HEK293T (cell line): ENCODE results near the gene MMP14.

Experiments used
- CTCF ChIA-PET: fragments of 350-600 bp; formaldehyde crosslinking; extraction: SDS; loops from one replicate; lab custom pipeline; 2021; ENCODE audit warnings: antibody characterized with exemption, inconsistent platforms; lab: Yijun Ruan, JAX
- POLR2A ChIA-PET: fragments of 350-600 bp; formaldehyde crosslinking; extraction: SDS; loops from one replicate; lab custom pipeline; 2020; ENCODE audit warnings: antibody characterized with exemption, inconsistent platforms; lab: Yijun Ruan, JAX
- DNase-seq: peaks from one replicate; pipeline ENCODE4 v3.0.0; 2012; ENCODE audit warnings: mixed read lengths; ENCODE audit errors: extremely low spot score
- ARNT ChIP-seq: fragments of 450-650 bp; IDR thresholded peaks from 2 replicates; pipeline ENCODE4 v1.6.1; 2017; ENCODE audit warnings: mild to moderate bottlenecking
- BHLHE40 ChIP-seq: fragments of 450-650 bp; IDR thresholded peaks from 2 replicates; pipeline ENCODE4 v1.6.1; 2016; ENCODE audit warnings: mild to moderate bottlenecking, moderate library complexity, borderline replicate concordance
- CTBP1 ChIP-seq: fragments of 450-650 bp; IDR thresholded peaks from 2 replicates; pipeline ENCODE4 v1.6.1; 2016; ENCODE audit warnings: borderline replicate concordance
- ELF4 ChIP-seq: fragments of 450-650 bp; IDR thresholded peaks from 2 replicates; pipeline ENCODE4 v1.6.1; 2017; ENCODE audit warnings: antibody characterized with exemption
- FOXA1 ChIP-seq: fragments of 450-650 bp; IDR thresholded peaks from 2 replicates; pipeline ENCODE4 v1.6.1; 2016; ENCODE audit warnings: mild to moderate bottlenecking
- FOXK2 ChIP-seq: fragments of 450-650 bp; IDR thresholded peaks from 2 replicates; pipeline ENCODE4 v1.6.1; 2016; ENCODE audit warnings: mild to moderate bottlenecking
- FOXM1 ChIP-seq: fragments of 450-650 bp; IDR thresholded peaks from 2 replicates; pipeline ENCODE4 v1.6.1; 2017; ENCODE audit warnings: mild to moderate bottlenecking, borderline replicate concordance
- HDGF ChIP-seq: fragments of 450-650 bp; IDR thresholded peaks from 2 replicates; pipeline ENCODE4 v1.6.1; 2017; ENCODE audit warnings: antibody characterized with exemption, borderline replicate concordance
- L3MBTL2 ChIP-seq: fragments of 450-650 bp; conservative IDR thresholded peaks from 2 replicates; pipeline ENCODE4 v1.6.1; 2016; ENCODE audit warnings: mild to moderate bottlenecking
- LEF1 ChIP-seq: fragments of 450-650 bp; IDR thresholded peaks from 2 replicates; pipeline ENCODE4 v1.6.1; 2017; ENCODE audit warnings: mild to moderate bottlenecking, borderline replicate concordance
- NFRKB ChIP-seq: fragments of 450-650 bp; IDR thresholded peaks from 2 replicates; pipeline ENCODE4 v1.6.1; 2016; ENCODE audit warnings: mild to moderate bottlenecking, moderate library complexity
- PKNOX1 ChIP-seq: fragments of 450-650 bp; IDR thresholded peaks from 2 replicates; pipeline ENCODE4 v1.6.1; 2016
- SP1 ChIP-seq: fragments of 450-650 bp; IDR thresholded peaks from 2 replicates; pipeline ENCODE4 v1.6.1; 2017
- SUZ12 ChIP-seq: fragments of 450-650 bp; IDR thresholded peaks from 2 replicates; pipeline ENCODE4 v1.6.1; 2016; ENCODE audit warnings: mild to moderate bottlenecking
- TARDBP ChIP-seq: fragments of 450-650 bp; IDR thresholded peaks from 2 replicates; pipeline ENCODE4 v1.6.1; 2016
- ZNF384 ChIP-seq: fragments of 450-650 bp; IDR thresholded peaks from 2 replicates; pipeline ENCODE4 v1.6.1; 2016

The MMP14 gene

GRCh38 chr14:22892488-22892887 lies 56.1 kb downstream of the MMP14 start:
- ChIA-PET CTCF (interaction anchor here (0.7 to 1.0 kb wide), 2 partner anchors 21 to 38 kb away, joined by 3 read pairs; partner anchors contain the start of gene LRP10), POLR2A (no interaction called here)
- DNase-seq = no peak
- TF ChIP-seq HDGF = no peak
- TF ChIP-seq LEF1 = no peak
- TF ChIP-seq FOXA1 = no peak
- TF ChIP-seq PKNOX1 = no peak
- TF ChIP-seq NFRKB = no peak
- TF ChIP-seq ZNF384 = no peak
- no peak for TF ChIP-seq ELF4
- TF ChIP-seq FOXK2 = no peak
- no peak for TF ChIP-seq SP1
- TF ChIP-seq BHLHE40 = no peak

GRCh38 chr14:22893706-22894105 lies 57.3 kb downstream of the MMP14 start:
- POLR2A ChIA-PET = no interaction called here
- CTCF ChIA-PET = no interaction called here
- no peak for TF ChIP-seq FOXM1
- TF ChIP-seq L3MBTL2 = no peak
- TF ChIP-seq CTBP1 = no peak
- no peak for TF ChIP-seq BHLHE40
- TF ChIP-seq ZNF384 = no peak
- no peak for TF ChIP-seq PKNOX1
- no peak for TF ChIP-seq ARNT
- no peak for TF ChIP-seq TARDBP
- no peak for DNase-seq

- ChIA-PET CTCF (interaction anchor here (0.8 kb wide), 1 partner anchor 99 kb away, joined by 3 read pairs; no protein-coding TSS in a partner anchor), POLR2A (interaction anchor here (1.0 to 2.6 kb wide), 2 partner anchors 9 to 20 kb away, joined by 3 to 13 read pairs; no protein-coding TSS in a partner anchor)
- TF ChIP-seq FOXA1 = no peak
- no peak for TF ChIP-seq LEF1
- no peak for TF ChIP-seq FOXM1
- no peak for TF ChIP-seq NFRKB
- TF ChIP-seq SP1 = no peak
- TF ChIP-seq ARNT = no peak
- TF ChIP-seq L3MBTL2 = no peak
- TF ChIP-seq SUZ12 = no peak
- TF ChIP-seq HDGF = no peak
- no peak for TF ChIP-seq FOXK2
- no peak for TF ChIP-seq ZNF384
- TF ChIP-seq PKNOX1 = no peak
- TF ChIP-seq BHLHE40 = no peak
- no peak for TF ChIP-seq TARDBP
- TF ChIP-seq ELF4 = no peak
- no peak for TF ChIP-seq CTBP1
- DNase-seq = no peak
Measured at GRCh38 chr14:22895402-22895801, 59.0 kb downstream of the MMP14 start.

GRCh38 chr14:22896356-22896755 lies 60.0 kb downstream of the MMP14 start:
- DNase-seq = no peak
- ChIA-PET CTCF (interaction anchor here (0.8 to 0.9 kb wide), 2 partner anchors 73 to 99 kb away, joined by 3 read pairs; no protein-coding TSS in a partner anchor), POLR2A (interaction anchor here (0.6 to 2.6 kb wide), 5 partner anchors 10 to 30 kb away, joined by 3 to 13 read pairs (median 4); partner anchors contain the start of genes LRP10 and REM2)
- TF ChIP-seq PKNOX1 (no peak), SUZ12 (no peak), ZNF384 (no peak), HDGF (no peak), CTBP1 (no peak), ELF4 (no peak), FOXK2 (no peak), ARNT (no peak), NFRKB (no peak), SP1 (no peak), LEF1 (no peak), BHLHE40 (no peak), FOXM1 (no peak), L3MBTL2 (no peak), FOXA1 (no peak), TARDBP (no peak)

- POLR2A ChIA-PET = interaction anchor here (0.7 to 2.6 kb wide), 3 partner anchors 10 to 26 kb away, joined by 4 to 13 read pairs (median 5); partner anchors contain the start of genes LRP10 and REM2
- TF ChIP-seq ELF4 (no peak), SUZ12 (no peak), TARDBP (no peak), HDGF (no peak), FOXK2 (no peak), SP1 (no peak), NFRKB (no peak), ZNF384 (no peak), PKNOX1 (no peak), CTBP1 (no peak), FOXM1 (no peak), ARNT (no peak), LEF1 (no peak), BHLHE40 (no peak)
- no peak for DNase-seq
- CTCF ChIA-PET = interaction anchor here (0.9 kb wide), 1 partner anchor 74 kb away, joined by 3 read pairs; no protein-coding TSS in a partner anchor
Measured at GRCh38 chr14:22896760-22897159, 60.4 kb downstream of the MMP14 start.
